HFFc6 (cell line): ENCODE measurements around the gene PLAGL2. TPM values are rescaled to one million over a fixed set of nuclear protein-coding genes. Genes with fewer than 3 reads are reported as not detected.

Experiments used
- DNase-seq: peaks from one replicate; pipeline ENCODE4 v3.0.0-alpha.2; 2018
- H3K27ac Mint-ChIP-seq: 2 replicates; pipeline ENCODE4 v1.8.0; 2020; ENCODE audit warnings: mild to moderate bottlenecking, mixed read lengths
- H3K27me3 Mint-ChIP-seq: 2 replicates; pipeline ENCODE4 v1.8.0; 2021; ENCODE audit warnings: mild to moderate bottlenecking, moderate library complexity, mixed read lengths; ENCODE audit not compliant: insufficient read depth
- H3K36me3 Mint-ChIP-seq: 2 replicates; pipeline ENCODE4 v1.8.0; 2021; ENCODE audit warnings: low read depth, mixed read lengths
- H3K4me1 Mint-ChIP-seq: 2 replicates; pipeline ENCODE4 v1.8.0; 2020; ENCODE audit warnings: low read depth, mixed read lengths
- H3K4me3 Mint-ChIP-seq: 2 replicates; pipeline ENCODE4 v1.8.0; 2020; ENCODE audit warnings: mild to moderate bottlenecking, moderate library complexity, mixed read lengths
- H3K9me3 Mint-ChIP-seq: 2 replicates; pipeline ENCODE4 v1.8.0; 2020; ENCODE audit warnings: mild to moderate bottlenecking, mixed read lengths
- CTCF ChIP-seq: fragments of 200-600 bp; sonication (generic); IDR thresholded peaks from 2 replicates; pipeline ENCODE4 v1.5.0; 2021; ENCODE audit warnings: antibody characterized with exemption, mild to moderate bottlenecking
- total RNA-seq, 6 experiments: library from RNA; stranded (reverse); fragmentation: NEBNext Ultra II Directional; extraction: Animal tissue kit (Norgen Biotek cat#: 25700); gene quantifications; 2 replicates in 1 of 6; 3 replicates in 5 of 6; pipeline ENCODE4 v1.2.3, GENCODE V29; 2021

Gene PLAGL2
- total RNA-seq, 6 experiments from 2014 or later = 8.5 to 11.1 (median 9.5) TPM

- Mint-ChIP-seq H3K4me3 (no peak overlapping the region), H3K9me3 (no peaks in the 10 kb centered on the region), H3K27me3 (peaks cover 1% of the 10 kb centered on the region), H3K27ac (no peak overlapping the region), H3K36me3 (peaks cover 10% of the 10 kb centered on the region), H3K4me1 (peaks cover 12% of the 10 kb centered on the region; the same call in 1 of the 2 replicates)
- no peak for DNase-seq
- no peak for TF ChIP-seq CTCF
Measured at GRCh38 chr20:32238483-32239425, 31.2 kb upstream of the PLAGL2 start.

DNA sequence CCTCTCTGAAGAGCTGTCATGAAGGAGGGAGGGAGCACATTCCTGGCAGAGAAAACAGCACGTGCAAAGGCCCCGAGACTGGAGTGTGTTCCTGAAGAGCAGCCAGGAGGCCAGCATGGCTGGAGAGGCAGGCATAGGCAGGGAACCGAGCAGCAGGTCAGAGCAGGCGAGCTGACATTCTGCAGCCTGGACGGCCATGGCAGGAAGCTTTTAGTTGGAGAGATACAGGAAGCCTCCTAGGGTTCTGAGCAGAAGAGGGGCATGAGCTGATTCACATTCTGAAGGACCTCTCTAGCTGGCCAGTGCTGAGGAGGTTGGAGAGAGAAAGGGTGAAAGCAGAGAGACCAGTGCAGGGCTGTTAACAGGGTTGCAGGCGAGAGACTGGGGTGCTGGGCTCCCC lies 29.9 kb upstream of the PLAGL2 start:
- H3K9me3 Mint-ChIP-seq = no peaks in the 10 kb centered on the region
- no peak for DNase-seq
- peaks cover 19% of the 10 kb centered on the region for H3K36me3 Mint-ChIP-seq
- peaks cover 1% of the 10 kb centered on the region; the same call in 1 of the 2 replicates for H3K27me3 Mint-ChIP-seq
- TF ChIP-seq CTCF = no peak
- no peak overlapping the region for H3K27ac Mint-ChIP-seq
- no peak overlapping the region for H3K4me3 Mint-ChIP-seq
- peaks cover 12% of the 10 kb centered on the region; the same call in 1 of the 2 replicates for H3K4me1 Mint-ChIP-seq

GRCh38 chr20:32236819-32237218 lies 29.3 kb upstream of the PLAGL2 start:
- Mint-ChIP-seq H3K27ac (no peak overlapping the region), H3K9me3 (no peaks in the 10 kb centered on the region), H3K36me3 (peaks cover 22% of the 10 kb centered on the region), H3K4me1 (peaks cover 16% of the 10 kb centered on the region), H3K27me3 (peaks cover 1% of the 10 kb centered on the region; the same call in 1 of the 2 replicates), H3K4me3 (no peak overlapping the region)
- no peak for TF ChIP-seq CTCF
- no peak for DNase-seq

- H3K9me3 Mint-ChIP-seq = no peaks in the 10 kb centered on the region
- peaks cover 20% of the 10 kb centered on the region for H3K4me1 Mint-ChIP-seq
- H3K27me3 Mint-ChIP-seq = peaks cover 1% of the 10 kb centered on the region; the same call in 1 of the 2 replicates
- no peak for TF ChIP-seq CTCF
- H3K36me3 Mint-ChIP-seq = peaks cover 30% of the 10 kb centered on the region
- no peak for DNase-seq
- no peak overlapping the region for H3K4me3 Mint-ChIP-seq
- no peak overlapping the region for H3K27ac Mint-ChIP-seq
Measured at GRCh38 chr20:32236048-32236533, 28.5 kb upstream of the PLAGL2 start.

GRCh38 chr20:32235331-32236047 lies 27.9 kb upstream of the PLAGL2 start:
- Mint-ChIP-seq H3K4me1 (peaks cover 24% of the 10 kb centered on the region), H3K9me3 (no peaks in the 10 kb centered on the region), H3K36me3 (peaks cover 35% of the 10 kb centered on the region), H3K27ac (no peak overlapping the region), H3K4me3 (no peak overlapping the region), H3K27me3 (peaks cover 1% of the 10 kb centered on the region)
- TF ChIP-seq CTCF = no peak
- no peak for DNase-seq
